ENCODE measurements around the gene TTC13. TPM values are rescaled to one million over a fixed set of nuclear protein-coding genes. Genes with fewer than 3 reads are reported as not detected.

TTC13 gene
- total and polyA plus RNA-seq, 11 donors: 3.7 to 9.6 (median 6.9) TPM

GRCh38 chr1:230857822-230858221, 120.8 kb downstream of the TTC13 start:
- 33 to 53% (median 47%) methylated on average over 1 of the region's 1 CpG for WGBS, 4 donors
- peaks cover 0 to 88% (median 48%) of the 10 kb centered on the region in 12 donors for H3K4me1 ChIP-seq
- H3K4me3 ChIP-seq: no peak overlapping the region
- intact Hi-C loops (cut with DNase I): no loop called here
- no peaks in the 10 kb centered on the region for H3K27me3 ChIP-seq
- ATAC-seq (no peak), DNase-seq (no peak)
- peak overlapping the region in 4 of 12 donors; percentile 0 to 64 (median 56) for H3K27ac ChIP-seq
- H3K36me3 ChIP-seq: peaks cover 0 to 31% (median 16%) of the 10 kb centered on the region in 9 donors
- TF ChIP-seq CTCF (IDR thresholded peaks at IDR 0.05) (no peak), POLR2A (IDR thresholded peaks at IDR 0.05) (no peak)
- peaks cover 0 to 8% (median 0%) of the 10 kb centered on the region in 12 donors for H3K9me3 ChIP-seq

GRCh38 chr1:230857077-230857476, 121.6 kb downstream of the TTC13 start:
- Histone ChIP-seq H3K4me1 (peaks cover 0 to 80% (median 41%) of the 10 kb centered on the region in 12 donors), H3K27me3 (no peaks in the 10 kb centered on the region), H3K27ac (peak overlapping the region in 3 of 12 donors; percentile 0 to 64 (median 38)), H3K4me3 (no peak overlapping the region), H3K9me3 (peaks cover 0 to 13% (median 0%) of the 10 kb centered on the region in 12 donors), H3K36me3 (peaks cover 0 to 38% (median 16%) of the 10 kb centered on the region in 9 donors)
- intact Hi-C loops (cut with DNase I): no loop called here
- ATAC-seq: no peak
- DNase-seq: no peak
- TF ChIP-seq CTCF (IDR thresholded peaks at IDR 0.05) (no peak), POLR2A (IDR thresholded peaks at IDR 0.05) (no peak)
- 91 to 96% (median 92%) methylated on average over 12 to 13 of the region's 13 CpGs for WGBS, 4 donors

MicroRNAs encoded within 50 kb of the gene (microRNA counts, 767-probe panel; counts per million panel counts)
- microRNA hsa-miR-1182: 0 to 71.6 counts per million in 2 donors

Other genes starting within 250 kb of the TTC13 start
- gene CAPN9, start 231.5 kb downstream of the TTC13 start, total RNA-seq: under 1 TPM in 3 of 9 donors, not detected in 6; 0.12 to 0.31 (median 0.22) TPM
- gene CAPN9, start 231.5 kb downstream of the TTC13 start, polyA plus RNA-seq: under 1 TPM in 1 of 2 donors, not detected in 1; 0.04 TPM
- gene C1orf198, start 110.3 kb downstream of the TTC13 start, total RNA-seq: 100 to 1,000 TPM in 1 of 9 donors, 10 to 100 TPM in 8; 29.7 to 145 (median 63.8) TPM
- 10 to 100 TPM; 23.1 to 72.8 TPM for gene C1orf198, start 110.3 kb downstream of the TTC13 start, polyA plus RNA-seq
- 10 to 100 TPM; 16.3 to 24.8 (median 22.0) TPM for gene ARV1, start 233 bp upstream of the TTC13 start, total RNA-seq
- 10 to 100 TPM; 24.5 to 49.7 TPM for gene ARV1, start 233 bp upstream of the TTC13 start, polyA plus RNA-seq
- 10 to 100 TPM in 3 of 9 donors, 1 to 10 TPM in 6; 3.8 to 11.5 (median 7.0) TPM for gene FAM89A, start 61.4 kb upstream of the TTC13 start, total RNA-seq
- 1 to 10 TPM; 4.2 to 5.5 TPM for gene FAM89A, start 61.4 kb upstream of the TTC13 start, polyA plus RNA-seq
- under 1 TPM in 3 of 9 donors, not detected in 6; 0.12 to 0.16 (median 0.13) TPM for gene TRIM67, start 183.2 kb upstream of the TTC13 start, total RNA-seq
- not detected for gene TRIM67, start 183.2 kb upstream of the TTC13 start, polyA plus RNA-seq